A673 (cell line): Measurements from ENCODE around the gene C4orf50. TPM values are rescaled to one million over a fixed set of nuclear protein-coding genes. Genes with fewer than 3 reads are reported as not detected.

Source experiments
- BruUV-seq: library from RNA; stranded (reverse); fragments of 400-500 nt; replicated peaks from 2 replicates; lab custom pipeline; 2021; lab: Mats Ljungman, UMichigan
- CTCF ChIA-PET: fragments of 300-600 bp; sonication (Branson Sonifier 250); formaldehyde crosslinking; loops from one replicate; lab custom pipeline; 2022; ENCODE audit warnings: antibody characterized with exemption; lab: Charles Lee
- POLR2A ChIA-PET: fragments of 300-600 bp; sonication (Branson Sonifier 250); formaldehyde crosslinking; loops from one replicate; lab custom pipeline; 2022; ENCODE audit warnings: antibody characterized with exemption; ENCODE audit not compliant: low non-redundant PET; lab: Charles Lee
- DNase-seq: peaks from one replicate; pipeline ENCODE4 v3.0.0-alpha.2; 2015; ENCODE audit warnings: low spot score
- H3K27ac ChIP-seq: fragments of 200-600 bp; sonication (generic); 2 replicates; pipeline ENCODE4 v1.5.1; 2016; ENCODE audit warnings: mixed run types, low read depth, mild to moderate bottlenecking, mixed read lengths, antibody characterized with exemption, low read length; ENCODE audit not compliant: poor library complexity, severe bottlenecking
- H3K27me3 ChIP-seq: fragments of 200-600 bp; sonication (generic); replicated peaks from 2 replicates; pipeline ENCODE4 v1.6.1; 2017; ENCODE audit warnings: mixed run types, low read depth, mild to moderate bottlenecking, mixed read lengths, antibody characterized with exemption, low read length; ENCODE audit not compliant: insufficient read depth, poor library complexity
- H3K36me3 ChIP-seq: fragments of 200-600 bp; sonication (generic); 2 replicates; pipeline ENCODE4 v1.6.1; 2016; ENCODE audit warnings: mixed run types, mild to moderate bottlenecking, mixed read lengths, antibody characterized with exemption, low read length; ENCODE audit not compliant: insufficient read depth, poor library complexity, severe bottlenecking
- H3K4me1 ChIP-seq: fragments of 200-600 bp; sonication (generic); 2 replicates; pipeline ENCODE4 v1.6.1; 2017; ENCODE audit warnings: mixed run types, mild to moderate bottlenecking, mixed read lengths, antibody characterized with exemption, low read length; ENCODE audit not compliant: insufficient read depth, poor library complexity, severe bottlenecking
- H3K4me3 ChIP-seq: fragments of 200-600 bp; sonication (generic); 2 replicates; pipeline ENCODE4 v1.5.1; 2016; ENCODE audit warnings: low read depth, mixed run types, mild to moderate bottlenecking, mixed read lengths, low read length; ENCODE audit not compliant: poor library complexity, severe bottlenecking
- H3K9me3 ChIP-seq: fragments of 200-600 bp; sonication (generic); 2 replicates; pipeline ENCODE4 v1.6.1; 2016; ENCODE audit warnings: mixed run types, low read depth, mild to moderate bottlenecking, mixed read lengths, antibody characterized with exemption, low read length; ENCODE audit not compliant: poor library complexity, severe bottlenecking
- EZH2 ChIP-seq: fragments of 200-600 bp; sonication (generic); IDR thresholded peaks from 2 replicates; pipeline ENCODE4 v1.6.1; 2017; ENCODE audit warnings: borderline replicate concordance, low read depth, mild to moderate bottlenecking, mixed read lengths, antibody characterized with exemption, low read length; ENCODE audit not compliant: poor library complexity, severe bottlenecking
- intact Hi-C: fragments of 100-400 bp; cut with micrococcal nuclease; formaldehyde crosslinking; loops from one replicate; pipeline ENCODE4 v1.10.0; 2022; ENCODE audit not compliant: unreplicated experiment
- total RNA-seq: library from RNA; stranded (reverse); gene quantifications from 2 replicates; pipeline ENCODE4 v1.2.3, GENCODE V29; 2021
- TF ChIP-seq, protein P1 (sequence below): fragments of 300-800, 200-600 bp; sonication (generic); conservative IDR thresholded peaks from 2 replicates; pipeline ENCODE4 v1.5.1; 2017; ENCODE audit warnings: low read depth, mild to moderate bottlenecking, antibody characterized with exemption, low read length, moderate library complexity, mixed read lengths

C4orf50 gene
- total RNA-seq, 1 experiment from 2014 or later = not detected

DNA sequence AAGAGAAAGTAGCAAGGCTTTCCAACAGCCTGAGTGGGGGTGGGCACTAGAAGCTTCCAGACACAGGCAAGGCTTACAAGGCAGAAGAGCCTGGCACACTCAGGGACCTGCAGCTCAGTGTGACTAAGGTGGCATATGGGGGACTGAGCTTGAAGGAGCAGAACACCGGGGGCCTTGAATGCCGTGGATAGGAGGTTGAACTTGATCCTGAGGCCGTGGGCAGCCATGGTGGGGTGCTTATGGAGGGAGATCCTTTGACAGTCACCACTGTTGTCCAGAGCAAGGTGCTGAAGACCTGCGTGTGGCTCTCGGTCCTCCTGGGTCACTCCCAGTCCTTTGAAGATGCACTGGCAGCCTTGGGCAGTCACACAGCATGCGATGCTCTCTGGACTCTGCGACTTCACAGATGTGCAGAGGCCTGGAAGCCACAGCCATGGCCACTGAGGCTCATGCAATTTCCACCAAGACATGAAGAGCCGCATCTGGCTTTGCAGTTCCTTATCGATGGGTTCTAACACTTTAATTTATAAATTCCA lies 18.3 kb downstream of the C4orf50 start:
- no peak overlapping the region for H3K4me3 ChIP-seq
- no peak for DNase-seq
- H3K9me3 ChIP-seq = no peaks in the 10 kb centered on the region
- ChIA-PET POLR2A (no interaction called here), CTCF (interaction anchor here (2.9 kb wide), 1 partner anchor 251 kb away, joined by 11 read pairs; no protein-coding TSS in a partner anchor)
- H3K27me3 ChIP-seq = peaks cover 34% of the 10 kb centered on the region
- intact Hi-C loops = no loop called here
- no TSS peak for BruUV-seq
- no peaks in the 10 kb centered on the region for H3K4me1 ChIP-seq
- H3K36me3 ChIP-seq = no peaks in the 10 kb centered on the region
- no peak overlapping the region for H3K27ac ChIP-seq
- TF ChIP-seq, protein P1, sequence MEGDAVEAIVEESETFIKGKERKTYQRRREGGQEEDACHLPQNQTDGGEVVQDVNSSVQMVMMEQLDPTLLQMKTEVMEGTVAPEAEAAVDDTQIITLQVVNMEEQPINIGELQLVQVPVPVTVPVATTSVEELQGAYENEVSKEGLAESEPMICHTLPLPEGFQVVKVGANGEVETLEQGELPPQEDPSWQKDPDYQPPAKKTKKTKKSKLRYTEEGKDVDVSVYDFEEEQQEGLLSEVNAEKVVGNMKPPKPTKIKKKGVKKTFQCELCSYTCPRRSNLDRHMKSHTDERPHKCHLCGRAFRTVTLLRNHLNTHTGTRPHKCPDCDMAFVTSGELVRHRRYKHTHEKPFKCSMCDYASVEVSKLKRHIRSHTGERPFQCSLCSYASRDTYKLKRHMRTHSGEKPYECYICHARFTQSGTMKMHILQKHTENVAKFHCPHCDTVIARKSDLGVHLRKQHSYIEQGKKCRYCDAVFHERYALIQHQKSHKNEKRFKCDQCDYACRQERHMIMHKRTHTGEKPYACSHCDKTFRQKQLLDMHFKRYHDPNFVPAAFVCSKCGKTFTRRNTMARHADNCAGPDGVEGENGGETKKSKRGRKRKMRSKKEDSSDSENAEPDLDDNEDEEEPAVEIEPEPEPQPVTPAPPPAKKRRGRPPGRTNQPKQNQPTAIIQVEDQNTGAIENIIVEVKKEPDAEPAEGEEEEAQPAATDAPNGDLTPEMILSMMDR = no peak
- TF ChIP-seq EZH2 = no peak

DNA sequence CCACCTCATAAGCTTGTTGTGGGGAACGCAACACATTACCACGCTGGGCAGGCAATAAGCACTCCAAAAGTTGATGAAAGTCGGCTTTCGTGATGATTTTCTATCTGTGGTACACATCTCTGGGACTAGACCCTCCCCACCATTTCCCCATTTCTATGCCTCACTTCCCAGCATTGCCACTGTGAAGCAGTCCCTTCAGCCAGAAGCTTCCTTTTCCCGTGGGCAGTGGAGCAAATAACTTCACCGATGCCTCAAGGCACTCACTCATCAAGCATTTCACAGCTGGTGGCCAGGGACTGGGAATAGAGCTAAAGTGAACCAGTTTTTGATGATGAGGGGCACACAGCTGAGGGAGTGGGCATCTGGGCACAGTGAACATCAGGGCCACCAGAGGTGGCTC lies 18.9 kb downstream of the C4orf50 start:
- Histone ChIP-seq H3K9me3 (no peaks in the 10 kb centered on the region), H3K27me3 (peaks cover 34% of the 10 kb centered on the region), H3K36me3 (no peaks in the 10 kb centered on the region), H3K4me1 (no peaks in the 10 kb centered on the region), H3K4me3 (no peak overlapping the region), H3K27ac (no peak overlapping the region)
- intact Hi-C loops = no loop called here
- no peak for TF ChIP-seq EZH2
- TF ChIP-seq, protein P1 = no peak
- DNase-seq = no peak
- POLR2A ChIA-PET = no interaction called here
- CTCF ChIA-PET = interaction anchor here (0.7 to 2.9 kb wide), 4 partner anchors 251 to 334 kb away, joined by 3 to 11 read pairs (median 8); no protein-coding TSS in a partner anchor
- BruUV-seq = no TSS peak

DNA sequence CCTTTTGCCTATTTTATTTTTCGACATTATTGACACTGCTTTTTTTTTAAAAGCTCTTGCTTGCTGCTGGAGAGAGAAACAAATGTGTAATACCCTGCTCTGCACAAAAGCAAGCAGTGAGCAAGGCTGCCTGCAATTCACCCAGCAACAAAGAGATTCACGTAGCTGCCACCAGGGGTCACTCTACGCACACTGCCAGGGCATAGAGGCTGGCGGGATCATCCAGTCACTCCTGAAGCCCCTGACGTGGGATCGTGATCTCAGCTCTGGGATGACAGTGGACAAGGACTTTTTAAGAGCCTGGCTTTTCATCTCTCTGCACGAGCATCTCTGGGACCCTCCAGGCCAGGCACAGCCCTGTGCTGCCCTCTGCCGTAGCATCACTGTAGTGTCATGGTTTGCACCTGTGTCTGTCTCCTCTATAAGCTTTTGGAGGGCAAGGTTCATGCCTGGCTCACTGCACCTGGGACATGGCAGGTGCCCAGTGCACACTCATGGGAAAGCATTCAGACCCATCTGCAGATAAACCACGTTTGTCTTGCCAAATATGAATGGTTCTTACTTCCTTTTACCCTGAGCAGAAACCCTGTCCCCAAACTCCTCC lies 19.8 kb downstream of the C4orf50 start:
- intact Hi-C loops = loop anchor here (1.0 kb wide), 2 partner anchors 89 to 329 kb away; no protein-coding TSS in a partner anchor
- POLR2A ChIA-PET = no interaction called here

More for the DNA sequence above, 19.8 kb downstream of the C4orf50 start:
- CTCF ChIA-PET = interaction anchor here (0.6 to 2.9 kb wide), 7 partner anchors 16 to 1075 kb away, joined by 3 to 13 read pairs (median 6); no protein-coding TSS in a partner anchor
- BruUV-seq = no TSS peak
- Histone ChIP-seq H3K4me1 (no peaks in the 10 kb centered on the region), H3K36me3 (no peaks in the 10 kb centered on the region), H3K27me3 (peaks cover 34% of the 10 kb centered on the region), H3K9me3 (no peaks in the 10 kb centered on the region), H3K27ac (no peak overlapping the region), H3K4me3 (no peak overlapping the region)
- TF ChIP-seq, protein P1 = peak; percentile 95
- TF ChIP-seq EZH2 = no peak
- peak; percentile 77 for DNase-seq
